ENCODE data around the gene TRMT1.

The TRMT1 gene

DNA sequence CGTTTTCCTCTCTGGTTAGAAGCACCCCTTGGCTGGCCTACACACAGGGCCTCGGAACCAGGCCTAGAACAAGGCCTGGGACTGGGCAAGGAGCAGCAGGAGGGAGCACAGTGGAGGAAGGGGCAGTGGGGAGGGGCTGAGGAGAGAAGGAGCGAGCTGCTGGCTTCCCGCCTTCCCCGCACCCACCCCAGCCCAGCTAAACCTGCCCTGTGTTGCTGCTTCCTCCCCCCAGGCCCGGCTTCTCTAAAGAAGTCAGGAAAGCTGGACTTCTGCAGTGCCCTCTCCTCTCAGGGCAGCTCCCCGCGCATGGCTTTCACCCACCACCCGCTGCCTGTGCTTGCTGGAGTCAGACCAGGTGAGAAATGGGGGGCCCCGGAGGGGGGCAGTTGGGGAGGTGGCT is 38.2 kb downstream of the TRMT1 start:
- Histone ChIP-seq H3K4me3 (no peak overlapping the region), H3K27ac (peak overlapping the region; percentile 61 to 78)
- TF ChIP-seq, protein P1, sequence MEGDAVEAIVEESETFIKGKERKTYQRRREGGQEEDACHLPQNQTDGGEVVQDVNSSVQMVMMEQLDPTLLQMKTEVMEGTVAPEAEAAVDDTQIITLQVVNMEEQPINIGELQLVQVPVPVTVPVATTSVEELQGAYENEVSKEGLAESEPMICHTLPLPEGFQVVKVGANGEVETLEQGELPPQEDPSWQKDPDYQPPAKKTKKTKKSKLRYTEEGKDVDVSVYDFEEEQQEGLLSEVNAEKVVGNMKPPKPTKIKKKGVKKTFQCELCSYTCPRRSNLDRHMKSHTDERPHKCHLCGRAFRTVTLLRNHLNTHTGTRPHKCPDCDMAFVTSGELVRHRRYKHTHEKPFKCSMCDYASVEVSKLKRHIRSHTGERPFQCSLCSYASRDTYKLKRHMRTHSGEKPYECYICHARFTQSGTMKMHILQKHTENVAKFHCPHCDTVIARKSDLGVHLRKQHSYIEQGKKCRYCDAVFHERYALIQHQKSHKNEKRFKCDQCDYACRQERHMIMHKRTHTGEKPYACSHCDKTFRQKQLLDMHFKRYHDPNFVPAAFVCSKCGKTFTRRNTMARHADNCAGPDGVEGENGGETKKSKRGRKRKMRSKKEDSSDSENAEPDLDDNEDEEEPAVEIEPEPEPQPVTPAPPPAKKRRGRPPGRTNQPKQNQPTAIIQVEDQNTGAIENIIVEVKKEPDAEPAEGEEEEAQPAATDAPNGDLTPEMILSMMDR (IDR thresholded peaks at IDR 0.05): no peak
- no peak for DNase-seq (ENCODE audit: low spot score)

DNA sequence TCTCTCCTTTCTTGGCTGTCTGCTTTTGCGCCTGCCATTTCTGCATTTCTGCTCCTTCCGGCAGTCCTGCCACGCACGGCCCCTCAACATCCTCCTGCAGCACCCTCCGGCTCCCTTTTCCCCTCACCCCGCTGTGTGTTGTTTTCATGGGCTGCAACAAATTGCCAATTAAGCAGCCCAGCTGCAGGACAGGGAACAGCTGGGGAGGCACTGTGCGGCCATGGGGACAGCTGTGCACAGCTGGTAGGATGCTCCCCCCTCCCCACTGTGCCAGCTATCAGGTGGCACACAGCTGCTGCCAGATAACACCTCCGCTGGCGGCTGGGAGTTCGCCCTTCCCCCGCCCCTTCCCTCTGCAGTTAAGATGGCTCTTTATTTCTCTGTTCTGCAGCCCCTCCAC is 39.3 kb downstream of the TRMT1 start:
- H3K27ac ChIP-seq: peak overlapping the region in 1 of 2 donors; percentile 78
- no peak for DNase-seq (ENCODE audit: low spot score)
- no peak overlapping the region for H3K4me3 ChIP-seq
- TF ChIP-seq, protein P1 (IDR thresholded peaks at IDR 0.05): no peak

DNA sequence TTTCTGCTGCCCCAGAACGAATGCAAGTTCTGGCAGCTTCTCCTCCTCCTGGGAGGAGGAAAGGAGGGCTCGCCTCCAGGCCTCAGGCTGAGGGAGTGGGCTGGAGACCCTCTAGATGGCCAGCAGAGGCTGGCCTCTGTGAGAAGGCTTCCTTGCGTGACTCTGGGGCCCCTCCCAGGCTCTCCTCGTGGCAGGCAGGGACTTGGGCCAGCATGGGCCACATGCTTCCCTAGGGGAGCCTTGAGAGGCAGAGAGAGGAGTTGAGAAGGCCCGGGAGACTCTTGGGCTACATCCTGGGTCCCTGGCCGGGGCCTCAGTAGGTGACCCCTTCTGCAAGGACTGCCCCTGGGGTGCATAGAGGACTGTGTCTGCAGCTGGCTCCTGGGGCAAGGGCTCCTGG is 39.8 kb downstream of the TRMT1 start:
- DNase-seq (ENCODE audit: low spot score): no peak
- Histone ChIP-seq H3K27ac (peak overlapping the region in 1 of 2 donors; percentile 78), H3K4me3 (no peak overlapping the region)
- TF ChIP-seq, protein P1 (IDR thresholded peaks at IDR 0.05): no peak

DNA sequence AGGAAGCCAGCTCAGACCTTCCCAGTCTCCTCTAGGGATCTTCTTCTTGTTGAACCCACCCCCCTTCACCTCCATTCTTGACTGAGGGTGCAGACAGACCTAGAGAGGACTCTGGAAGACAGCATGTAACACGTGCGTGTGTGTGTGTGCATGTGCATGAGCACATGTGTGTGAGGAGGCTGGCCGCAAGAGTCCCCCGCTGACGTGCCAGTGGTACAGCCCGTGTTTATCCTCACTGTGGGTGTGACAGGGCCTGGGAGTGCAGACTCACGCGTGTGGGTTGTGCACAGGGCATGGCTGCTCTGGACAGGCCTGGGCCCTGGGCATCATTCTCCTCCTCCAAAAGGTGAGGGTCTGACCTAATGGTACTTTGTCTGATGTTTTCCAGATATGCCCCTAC is 40.2 kb downstream of the TRMT1 start:
- TF ChIP-seq, protein P1 (IDR thresholded peaks at IDR 0.05): no peak
- DNase-seq (ENCODE audit: low spot score): no peak
- H3K4me3 ChIP-seq: no peak overlapping the region
- H3K27ac ChIP-seq: peak overlapping the region; percentile 7 to 78

DNA sequence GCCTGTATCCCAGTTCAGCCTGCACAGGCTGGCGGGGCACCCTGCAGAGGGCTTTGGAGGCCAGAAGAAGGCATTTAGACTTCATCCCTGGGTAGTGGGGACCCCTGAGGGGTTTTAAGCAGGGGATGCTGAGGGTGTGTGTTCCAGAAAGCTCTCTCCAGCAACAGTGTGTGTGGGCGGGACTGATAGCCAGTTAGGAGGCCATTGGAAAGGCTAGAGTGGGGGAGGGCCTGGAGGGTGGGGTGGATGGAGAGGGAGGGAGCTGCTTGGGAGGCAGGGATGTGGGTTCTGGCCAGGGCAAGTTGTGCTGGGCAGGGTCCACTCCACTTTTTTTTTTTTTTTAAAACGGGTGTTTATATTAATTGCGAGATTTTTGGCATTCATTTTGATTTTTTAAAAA is 42.2 kb downstream of the TRMT1 start:
- Histone ChIP-seq H3K4me3 (no peak overlapping the region), H3K27ac (peak overlapping the region; percentile 25 to 80)
- TF ChIP-seq, protein P1 (IDR thresholded peaks at IDR 0.05): no peak
- DNase-seq (ENCODE audit: low spot score): no peak

DNA sequence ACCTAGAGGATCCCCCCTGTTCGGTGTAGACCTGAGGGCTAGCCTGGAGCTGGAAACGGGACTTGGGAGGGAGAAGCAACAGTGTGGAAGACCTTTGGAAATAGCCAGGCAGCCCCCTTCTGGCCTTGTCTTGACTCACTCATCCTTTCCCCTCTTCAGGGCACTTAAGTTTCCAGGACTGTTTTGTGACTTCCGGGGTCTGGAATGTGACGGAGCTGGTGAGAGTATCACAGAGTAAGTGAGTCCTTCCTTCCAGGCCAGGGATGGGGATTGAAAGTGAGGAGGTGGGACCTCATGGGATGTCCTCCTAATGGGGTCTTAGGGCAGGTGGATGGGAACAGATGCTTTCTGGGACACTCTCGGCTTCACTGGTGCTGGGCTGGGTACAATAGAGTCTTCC is 43.3 kb downstream of the TRMT1 start:
- TF ChIP-seq, protein P1 (IDR thresholded peaks at IDR 0.05): no peak
- H3K4me3 ChIP-seq: no peak overlapping the region
- H3K27ac ChIP-seq: peak overlapping the region in 1 of 2 donors; percentile 80
- DNase-seq (ENCODE audit: low spot score): no peak

DNA sequence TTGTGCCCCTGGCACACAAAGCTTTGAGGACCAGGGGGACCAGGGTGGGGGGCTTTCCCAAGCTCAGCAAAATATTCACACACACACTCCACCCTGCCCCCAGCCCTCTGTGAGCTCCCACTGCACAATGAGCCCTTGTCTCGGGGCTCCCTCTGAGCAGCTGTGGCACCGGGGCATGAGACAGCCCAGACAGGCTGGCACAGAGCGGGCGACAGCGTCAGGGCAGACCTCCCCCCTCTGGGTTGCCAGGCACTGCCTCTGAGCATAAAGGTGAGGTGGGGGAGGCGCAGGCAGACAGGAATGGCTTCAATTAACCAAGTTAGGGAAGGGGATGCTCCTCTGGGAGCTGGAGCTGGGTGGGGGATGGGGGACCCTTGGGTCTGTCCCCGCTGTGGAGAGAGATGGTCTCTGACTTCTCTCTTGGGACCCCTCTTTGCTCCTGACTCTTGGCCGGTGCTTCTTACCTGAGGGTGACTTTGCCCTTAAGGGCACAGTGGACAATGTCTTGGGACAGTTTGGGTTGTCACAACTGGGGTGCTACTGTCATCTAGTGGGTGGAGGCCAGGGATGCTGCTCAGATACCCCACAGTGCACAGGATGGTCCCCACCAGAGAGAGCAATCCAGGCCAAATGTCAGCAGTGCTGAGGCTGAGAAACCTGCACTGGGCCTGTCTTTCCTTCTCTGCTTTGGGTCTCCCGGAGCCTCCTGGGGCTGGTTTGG is 44.2 kb downstream of the TRMT1 start:
- DNase-seq (ENCODE audit: low spot score): no peak
- Histone ChIP-seq H3K27ac (peak overlapping the region; percentile 16 to 80), H3K4me3 (no peak overlapping the region)
- TF ChIP-seq, protein P1 (IDR thresholded peaks at IDR 0.05): no peak
